H1 (cell line): ENCODE data around the gene EN2. TPM values are rescaled to one million over a fixed set of nuclear protein-coding genes. Genes with fewer than 3 reads are reported as not detected.

Experiments
- CTCF ChIA-PET: fragments of 300-600 bp; sonication (Branson Sonifier 250); formaldehyde crosslinking; loops from one replicate; lab custom pipeline; 2021; ENCODE audit not compliant: partially characterized antibody; lab: Charles Lee
- POLR2A ChIA-PET: fragments of 300-600 bp; sonication (Branson Sonifier 250); formaldehyde crosslinking; loops from one replicate; lab custom pipeline; 2021; ENCODE audit warnings: inconsistent platforms; ENCODE audit not compliant: partially characterized antibody; lab: Charles Lee
- DNase-seq, 2 experiments: peaks; one replicate each; pipeline versions ENCODE4 v3.0.0 to v3.0.0-alpha.2; 2010 to 2022; ENCODE audit warnings: low spot score in 2 of 2, low read depth in 1 of 2, mixed read lengths in 1 of 2
- FAIRE-seq: peaks from 2 replicates; lab custom pipeline; 2011; peaks lifted over from hg19 to GRCh38; lab: Jason Lieb, UNC
- H2AFZ ChIP-seq: 2 replicates; pipeline ENCODE4 v1.8.1; 2012; ENCODE audit warnings: low read length, inconsistent platforms
- H2AK5ac ChIP-seq: 2 replicates; pipeline ENCODE4 v1.6.1; 2013; ENCODE audit warnings: low read depth, low read length
- H2BK120ac ChIP-seq: replicated peaks from 2 replicates; pipeline ENCODE3; 2013; ENCODE audit warnings: low read depth, low read length, inconsistent platforms
- H2BK12ac ChIP-seq: 2 replicates; pipeline ENCODE4 v1.6.1; 2013; ENCODE audit warnings: low read depth, low read length
- H2BK15ac ChIP-seq: 2 replicates; pipeline ENCODE4 v1.6.1; 2013; ENCODE audit warnings: low read length
- H2BK20ac ChIP-seq: 2 replicates; pipeline ENCODE4 v1.6.1; 2013; ENCODE audit warnings: low read length
- H2BK5ac ChIP-seq: 2 replicates; pipeline ENCODE4 v1.6.1; 2013; ENCODE audit warnings: low read depth, low read length
- H3K14ac ChIP-seq: 2 replicates; pipeline ENCODE4 v1.6.1; 2013; ENCODE audit warnings: inconsistent platforms; ENCODE audit not compliant: insufficient read length
- H3K18ac ChIP-seq: 2 replicates; pipeline ENCODE4 v1.6.1; 2013; ENCODE audit warnings: low read length; ENCODE audit errors: extremely low read depth
- H3K23ac ChIP-seq: 2 replicates; pipeline ENCODE4 v1.6.1; 2013; ENCODE audit warnings: inconsistent platforms; ENCODE audit not compliant: insufficient read length
- H3K23me2 ChIP-seq: 2 replicates; pipeline ENCODE4 v1.6.1; 2013; ENCODE audit warnings: low read depth, low read length
- H3K27ac ChIP-seq: 2 replicates; pipeline ENCODE4 v1.6.1; 2011; ENCODE audit warnings: low read depth, low read length, inconsistent platforms
- H3K27me3 ChIP-seq, 4 experiments: replicated peaks in 1 of 4; 1 replicate in 1 of 4; 2 replicates in 3 of 4; pipeline versions ENCODE4 v1.6.1 to v1.8.1; 2011 to 2013; ENCODE audit warnings: low read length in 3 of 4, mild to moderate bottlenecking in 3 of 4, inconsistent platforms in 2 of 4, mixed read lengths in 2 of 4, moderate library complexity in 1 of 4; ENCODE audit not compliant: control insufficient read depth in 3 of 4, insufficient read depth in 3 of 4; ENCODE audit errors: extremely low read depth in 1 of 4
- H3K36me3 ChIP-seq, 4 experiments: 2 replicates each; pipeline versions ENCODE4 v1.6.1 to v1.8.1; 2011 to 2013; ENCODE audit warnings: mild to moderate bottlenecking in 4 of 4, low read length in 3 of 4, moderate library complexity in 2 of 4, control low read depth in 1 of 4, inconsistent platforms in 1 of 4; ENCODE audit not compliant: insufficient read depth in 4 of 4, control insufficient read depth in 2 of 4
- H3K4ac ChIP-seq: replicated peaks from 2 replicates; pipeline ENCODE3; 2013; ENCODE audit warnings: low read length, low read depth, mixed read lengths, inconsistent platforms; ENCODE audit not compliant: insufficient read length
- H3K4me1 ChIP-seq, 4 experiments: replicated peaks in 1 of 4; 1 replicate in 1 of 4; 2 replicates in 3 of 4; pipeline versions ENCODE4 v1.6.1 to v1.8.1; 2011 to 2013; ENCODE audit warnings: low read length in 3 of 4, inconsistent platforms in 2 of 4, mixed read lengths in 1 of 4; ENCODE audit not compliant: insufficient read depth in 4 of 4, control insufficient read depth in 3 of 4
- H3K4me2 ChIP-seq, 2 experiments: 2 replicates each; pipeline versions ENCODE4 v1.6.1 to v1.8.1; 2011 to 2013; ENCODE audit warnings: low read depth in 2 of 2, low read length in 2 of 2, control low read depth in 1 of 2, inconsistent platforms in 1 of 2, mild to moderate bottlenecking in 1 of 2; ENCODE audit not compliant: insufficient read depth in 1 of 2
- H3K4me3 ChIP-seq, 4 experiments: fragments of 200-600, 300-600 bp in 1 of 4; sonication (generic), shearing (Covaris generic), sonication (Bioruptor Twin) in 1 of 4; 2 replicates each; pipeline versions ENCODE4 v1.5.1 to v1.8.1; 2011 to 2016; ENCODE audit warnings: low read length in 4 of 4, low read depth in 3 of 4, control low read depth in 2 of 4, inconsistent platforms in 2 of 4, mild to moderate bottlenecking in 2 of 4, mixed read lengths in 1 of 4, moderate library complexity in 1 of 4; ENCODE audit not compliant: insufficient read depth in 2 of 4; ENCODE audit errors: extremely low read depth in 1 of 4
- H3K56ac ChIP-seq: replicated peaks from 2 replicates; pipeline ENCODE3; 2013; ENCODE audit warnings: low read depth, mild to moderate bottlenecking, mixed read lengths, low read length, inconsistent platforms; ENCODE audit not compliant: insufficient read length
- H3K79me1 ChIP-seq: 2 replicates; pipeline ENCODE4 v1.6.1; 2013; ENCODE audit warnings: low read depth, low read length, control low read depth
- H3K79me2 ChIP-seq, 2 experiments: 2 replicates each; pipeline versions ENCODE4 v1.6.1 to v1.8.1; 2012 to 2013; ENCODE audit warnings: low read length in 2 of 2, mild to moderate bottlenecking in 2 of 2, inconsistent platforms in 1 of 2; ENCODE audit not compliant: insufficient read depth in 2 of 2, control insufficient read depth in 1 of 2
- H3K9ac ChIP-seq, 4 experiments: replicated peaks in 1 of 4; 1 replicate in 1 of 4; 2 replicates in 3 of 4; pipeline versions ENCODE4 v1.6.1 to v1.8.1; 2011 to 2013; ENCODE audit warnings: low read depth in 3 of 4, low read length in 3 of 4, control low read depth in 2 of 4, mild to moderate bottlenecking in 2 of 4, moderate library complexity in 2 of 4, inconsistent platforms in 1 of 4; ENCODE audit errors: extremely low read depth in 1 of 4
- H3K9me3 ChIP-seq, 2 experiments: 2 replicates each; pipeline versions ENCODE4 v1.6.1 to v1.8.1; 2012 to 2013; ENCODE audit warnings: mild to moderate bottlenecking in 2 of 2, moderate library complexity in 2 of 2, control low read depth in 1 of 2, inconsistent platforms in 1 of 2, low read depth in 1 of 2, low read length in 1 of 2, mixed read lengths in 1 of 2; ENCODE audit not compliant: insufficient read depth in 2 of 2
- H4K20me1 ChIP-seq, 2 experiments: replicated peaks in 1 of 2; 2 replicates each; pipeline versions ENCODE3 to v1.8.1; 2011 to 2013; ENCODE audit warnings: inconsistent platforms in 2 of 2, low read length in 2 of 2, mild to moderate bottlenecking in 1 of 2; ENCODE audit not compliant: insufficient read depth in 2 of 2, control insufficient read depth in 1 of 2
- H4K5ac ChIP-seq: 2 replicates; pipeline ENCODE4 v1.6.1; 2013; ENCODE audit warnings: low read length, low read depth, mixed read lengths, inconsistent platforms; ENCODE audit not compliant: insufficient read length
- H4K8ac ChIP-seq: 2 replicates; pipeline ENCODE4 v1.8.0; 2013; ENCODE audit warnings: mild to moderate bottlenecking, moderate library complexity, low read length, inconsistent platforms; ENCODE audit not compliant: insufficient read depth; ENCODE audit errors: extremely low read depth
- H4K91ac ChIP-seq: replicated peaks from 2 replicates; pipeline ENCODE3; 2013; ENCODE audit warnings: low read length, mixed read lengths, inconsistent platforms; ENCODE audit not compliant: insufficient read length
- EZH2 ChIP-seq: fragments of 200-600 bp; sonication (generic); IDR thresholded peaks from 2 replicates; pipeline ENCODE4 v1.7.1; 2012; ENCODE audit warnings: low read depth, mild to moderate bottlenecking, moderate library complexity, low read length, inconsistent platforms; ENCODE audit not compliant: severe bottlenecking
- POLR2AphosphoS5 ChIP-seq: IDR thresholded peaks from 2 replicates; pipeline ENCODE4 v1.6.1; 2011; ENCODE audit warnings: low read depth, low read length
- WGBS, 2 experiments: shearing (Covaris generic) in 1 of 2; methylation state at CpG; one replicate each; pipeline versions ENCODE4 v1.1.6 to v1.1.7; 2013 to 2015; ENCODE audit warnings: low lambda C conversion rate in 2 of 2, mixed read lengths in 2 of 2, inconsistent platforms in 1 of 2, low coverage in 1 of 2, missing lambda C conversion rate in 1 of 2; ENCODE audit not compliant: insufficient replicate concordance in 2 of 2, insufficient coverage in 1 of 2, insufficient read length in 1 of 2; ENCODE audit errors: extremely low coverage in 1 of 2, missing lambda C conversion rate in 1 of 2; 5-methylcytosine and 5-hydroxymethylcytosine counted together
- polyA plus RNA-seq, 7 experiments: library from polyadenylated mRNA; depleted of rRNA in 3 of 7; stranded (reverse) in 5 of 7; unstranded in 2 of 7; fragments of >200 nt in 5 of 7; fragments of 200-250 nt in 2 of 7; gene quantifications; 1 replicate in 5 of 7; 2 replicates in 1 of 7; 4 replicates in 1 of 7; pipeline versions ENCODE4 v1.2.1 to v1.2.3, GENCODE V29; 2011 to 2013; ENCODE audit warnings: missing spikeins in 2 of 7, mixed read lengths in 2 of 7
- total RNA-seq: library from RNA; stranded (reverse); fragmentation: NEBNext Ultra II Directional; extraction: Animal tissue kit (Norgen Biotek cat#: 25700); gene quantifications from 2 replicates; pipeline ENCODE4 v1.2.1, GENCODE V29; 2021

Gene EN2
- total and polyA plus RNA-seq, 2 of the 8 experiments (the other 6 are each of a cell fraction or from before 2014, with no cell fraction given), result not detected

DNA sequence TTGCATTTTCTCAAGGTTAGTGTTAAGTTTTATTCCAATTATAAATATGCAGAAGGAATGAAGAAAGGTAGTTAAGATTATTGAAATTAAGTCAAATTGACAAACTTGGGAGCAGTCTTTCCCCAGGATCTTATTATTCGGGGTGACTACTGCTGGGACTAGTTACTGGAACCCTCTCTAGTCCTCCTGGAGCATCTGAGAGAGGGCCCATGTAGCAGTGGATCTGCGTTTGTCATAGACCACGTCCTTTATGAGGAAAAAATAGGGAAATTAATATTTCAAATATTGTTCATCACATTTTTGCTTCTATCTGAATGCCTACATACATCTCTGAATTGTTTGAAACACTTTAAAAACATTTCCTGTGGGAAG lies 47.5 kb downstream of the EN2 start:
- TF ChIP-seq POLR2AphosphoS5 (no peak), EZH2 (peak; percentile 59)
- TF ChIP-seq, all 59 proteins: peak for 1
- CTCF ChIA-PET, result no interaction called here

More for the DNA sequence above, 47.5 kb downstream of the EN2 start:
- peaks cover 0 to 12% (median 2%) of the 10 kb centered on the region in 4 experiments; a peak in 4 of 7 replicates for H3K4me1 ChIP-seq
- H3K56ac ChIP-seq, result no peak overlapping the region
- H3K23ac ChIP-seq, result no peak overlapping the region
- DNase-seq, result no peak
- peaks cover 3% of the 10 kb centered on the region for H3K23me2 ChIP-seq
- WGBS, 2 experiments, result 37% methylated on average over 3 of the region's 3 CpGs; no CpG with 5 or more reads in 1 of the 2 experiments
- no peak overlapping the region for H3K14ac ChIP-seq
- H2BK5ac ChIP-seq, result no peak overlapping the region
- H3K27me3 ChIP-seq, result peaks cover 60 to 98% (median 84%) of the 10 kb centered on the region in 4 experiments
- H3K4me3 ChIP-seq, result no peak overlapping the region
- H4K20me1 ChIP-seq, result peaks cover 14 to 15% of the 10 kb centered on the region in 2 experiments
- H3K9me3 ChIP-seq, result no peaks in the 10 kb centered on the region
- H3K79me2 ChIP-seq, result no peaks in the 10 kb centered on the region
- H3K9ac ChIP-seq, result no peak overlapping the region
- no peak overlapping the region for H3K4me2 ChIP-seq
- H4K91ac ChIP-seq, result no peak overlapping the region
- no peak overlapping the region for H2AFZ ChIP-seq
- H2BK120ac ChIP-seq, result no peak overlapping the region
- no peak overlapping the region for H2BK20ac ChIP-seq
- H2BK15ac ChIP-seq, result no peak overlapping the region
- FAIRE-seq, result no peak
- H3K27ac ChIP-seq, result no peak overlapping the region
- H4K8ac ChIP-seq, result no peak overlapping the region
- H2AK5ac ChIP-seq, result no peak overlapping the region
- no peak overlapping the region for H4K5ac ChIP-seq
- no peaks in the 10 kb centered on the region; a peak in 1 of 8 replicates for H3K36me3 ChIP-seq
- H3K79me1 ChIP-seq, result no peaks in the 10 kb centered on the region
- H2BK12ac ChIP-seq, result no peak overlapping the region
- POLR2A ChIA-PET, result no interaction called here
- H3K4ac ChIP-seq, result no peak overlapping the region
- H3K18ac ChIP-seq, result no peak overlapping the region
